IPS DF 4.7 (cell line): ENCODE results near the gene PTHLH.

Source experiments
- DNase-seq: peaks from one replicate; pipeline ENCODE4 v3.0.0-alpha.2; 2013; ENCODE audit warnings: low spot score; ENCODE audit errors: extremely low read depth

PTHLH gene

GRCh38 chr12:27972721-27973120 is at the start of gene PTHLH:
Gene PTHLH, minus strand, starts transcription at chr12:27972733. Its CDS starts 3,239 bp downstream, at chr12:27969494.
- no peak for DNase-seq

GRCh38 chr12:28021704-28022103 is 49.2 kb upstream of the PTHLH start:
- DNase-seq = no peak

GRCh38 chr12:28017873-28018255 is 45.3 kb upstream of the PTHLH start:
- no peak for DNase-seq

GRCh38 chr12:28017126-28017872 is 44.8 kb upstream of the PTHLH start:
- DNase-seq = no peak

- DNase-seq = no peak
These were observed 42.6 kb upstream of the PTHLH start for GRCh38 chr12:28015165-28015564.

GRCh38 chr12:28014196-28014595 is 41.7 kb upstream of the PTHLH start:
- DNase-seq = no peak

- no peak for DNase-seq
These were observed 39.9 kb upstream of the PTHLH start for GRCh38 chr12:28012333-28012918.

GRCh38 chr12:28010036-28010435 is 37.5 kb upstream of the PTHLH start:
- no peak for DNase-seq

GRCh38 chr12:27999970-28000369 is 27.4 kb upstream of the PTHLH start:
- no peak for DNase-seq

GRCh38 chr12:27999521-27999920 is 27.0 kb upstream of the PTHLH start:
- DNase-seq = no peak

GRCh38 chr12:27998658-27999057 is 26.1 kb upstream of the PTHLH start:
- DNase-seq = no peak

- no peak for DNase-seq
These were observed 25.6 kb upstream of the PTHLH start for GRCh38 chr12:27998170-27998569.

GRCh38 chr12:27996761-27997160 is 24.2 kb upstream of the PTHLH start:
- DNase-seq = no peak

- DNase-seq = no peak
These were observed 22.9 kb upstream of the PTHLH start for GRCh38 chr12:27995406-27995805.

- DNase-seq = no peak
These were observed 16.2 kb upstream of the PTHLH start for GRCh38 chr12:27988594-27989233.

GRCh38 chr12:27987331-27987730 is 14.8 kb upstream of the PTHLH start:
- no peak for DNase-seq

GRCh38 chr12:27984275-27984674 is 11.7 kb upstream of the PTHLH start:
- no peak for DNase-seq

GRCh38 chr12:27982951-27983350 is 10.4 kb upstream of the PTHLH start:
- DNase-seq = no peak

- DNase-seq = no peak
These were observed 9.9 kb upstream of the PTHLH start for GRCh38 chr12:27982385-27982784.

GRCh38 chr12:27981874-27982273 is 9.3 kb upstream of the PTHLH start:
- DNase-seq = no peak

- no peak for DNase-seq
These were observed 6.6 kb upstream of the PTHLH start for GRCh38 chr12:27979145-27979544.

GRCh38 chr12:27975222-27976136 is 2.9 kb upstream of the PTHLH start:
- DNase-seq = no peak
